HK-2 (cell line): Measurements from ENCODE around the gene RSL24D1.
A peak's percentile ranks its signal among the peaks of the same experiment; 100 is the strongest.

Experiments used
- DNase-seq: peaks from one replicate; pipeline ENCODE4 v3.0.0-alpha.2; 2018; ENCODE audit not compliant: unreplicated experiment

Gene RSL24D1

GRCh38 chr15:55196458-55197361, at the start of gene RSL24D1:
TSS of gene RSL24D1 (minus strand) at chr15:55196941. CDS start at chr15:55196890, 51 bp downstream.
- DNase-seq, result peak; percentile 90

- DNase-seq, result no peak
Observed at GRCh38 chr15:55245059-55245458, 48.3 kb upstream of the RSL24D1 start.

DNA sequence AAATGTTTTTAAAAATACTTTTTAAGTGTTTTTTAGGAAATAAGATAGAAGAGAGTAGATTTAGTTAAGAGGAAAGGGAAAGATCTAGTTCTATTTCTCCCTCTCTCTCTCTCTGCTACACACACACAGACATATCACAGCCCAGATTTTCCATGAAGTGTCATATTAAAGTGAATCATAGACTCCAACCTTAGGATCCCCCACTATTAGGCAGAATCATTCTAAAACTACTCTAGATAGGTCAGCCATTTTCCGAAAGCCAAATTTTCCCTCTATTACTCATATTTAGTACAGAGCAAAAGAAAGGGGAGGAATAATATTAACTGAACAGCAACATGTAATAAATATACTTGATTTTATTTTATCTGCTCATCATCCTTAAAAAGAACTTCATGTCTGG, 45.1 kb upstream of the RSL24D1 start:
- DNase-seq, result no peak

GRCh38 chr15:55241186-55241585, 44.4 kb upstream of the RSL24D1 start:
- no peak for DNase-seq

DNA sequence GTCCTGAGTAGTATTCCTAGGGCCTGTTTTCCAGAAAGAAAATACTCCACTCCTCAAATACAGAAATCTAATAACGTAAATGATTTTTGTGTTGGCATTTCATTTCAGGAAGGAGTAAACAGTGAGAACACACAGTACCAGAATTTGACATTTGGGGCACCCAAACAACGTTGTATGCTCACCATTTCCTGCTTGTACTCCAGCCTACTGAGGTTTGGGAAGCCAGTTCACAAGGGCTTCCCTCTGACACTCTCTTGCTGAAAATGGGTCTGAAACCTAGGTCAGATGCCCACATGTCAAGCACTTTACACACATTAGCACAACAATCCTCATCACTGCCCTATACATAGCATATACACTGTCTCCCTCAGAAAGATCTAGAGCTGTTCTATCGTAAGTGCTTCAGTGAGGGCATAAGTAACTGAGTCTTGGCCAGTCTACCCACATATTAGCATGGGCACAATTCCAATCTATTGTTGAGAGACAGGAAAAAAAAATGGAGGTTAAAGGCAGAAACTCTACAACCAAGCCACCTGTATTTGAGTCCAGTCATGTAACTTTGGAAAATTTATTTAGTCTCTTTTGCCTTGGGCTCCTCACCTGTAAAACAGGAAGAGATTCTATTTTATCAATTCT, 43.5 kb upstream of the RSL24D1 start:
- no peak for DNase-seq

GRCh38 chr15:55239440-55240124, 42.8 kb upstream of the RSL24D1 start:
- DNase-seq, result no peak

GRCh38 chr15:55238877-55239276, 42.1 kb upstream of the RSL24D1 start:
- no peak for DNase-seq

GRCh38 chr15:55237219-55238130, 40.7 kb upstream of the RSL24D1 start:
- no peak for DNase-seq

- no peak for DNase-seq
Observed at GRCh38 chr15:55235546-55236036, 38.9 kb upstream of the RSL24D1 start.

GRCh38 chr15:55234800-55235104, 38.0 kb upstream of the RSL24D1 start:
- DNase-seq, result no peak

DNA sequence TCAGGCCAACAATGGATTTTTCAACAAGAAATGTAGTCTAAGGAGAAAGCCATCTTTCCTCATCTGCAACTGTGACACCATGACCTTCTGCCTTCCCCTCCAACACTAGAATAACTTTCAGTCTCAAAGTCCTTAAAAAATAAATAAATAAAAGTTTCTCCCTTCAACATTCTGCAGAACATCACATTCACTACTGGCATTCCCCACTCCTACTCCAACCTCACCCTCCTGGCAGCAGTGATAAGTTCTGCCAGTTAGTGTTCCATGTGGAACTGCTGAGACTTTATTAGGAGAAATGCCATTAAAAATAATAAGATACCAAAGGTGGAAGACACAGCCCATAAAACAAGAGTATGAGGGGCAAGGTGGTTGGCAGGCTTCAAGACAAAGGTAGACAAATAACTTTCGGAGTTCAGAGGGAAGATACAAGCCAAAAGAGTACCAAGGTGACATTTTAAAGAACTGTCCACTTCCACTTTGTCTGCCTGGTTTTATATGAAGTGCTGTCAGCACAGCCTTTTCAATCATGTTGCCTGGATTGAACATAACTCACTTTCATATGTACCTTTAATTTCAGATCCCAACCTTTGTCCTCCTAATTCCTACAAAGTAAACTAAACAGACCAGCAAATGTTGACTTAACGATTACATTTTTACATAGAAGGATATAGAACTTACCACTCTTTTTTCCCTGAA, 37.5 kb upstream of the RSL24D1 start:
- no peak for DNase-seq

- no peak for DNase-seq
Observed at GRCh38 chr15:55231455-55231854, 34.7 kb upstream of the RSL24D1 start.

GRCh38 chr15:55230953-55231352, 34.2 kb upstream of the RSL24D1 start:
- no peak for DNase-seq

GRCh38 chr15:55230051-55230670, 33.4 kb upstream of the RSL24D1 start:
- DNase-seq, result no peak

DNA sequence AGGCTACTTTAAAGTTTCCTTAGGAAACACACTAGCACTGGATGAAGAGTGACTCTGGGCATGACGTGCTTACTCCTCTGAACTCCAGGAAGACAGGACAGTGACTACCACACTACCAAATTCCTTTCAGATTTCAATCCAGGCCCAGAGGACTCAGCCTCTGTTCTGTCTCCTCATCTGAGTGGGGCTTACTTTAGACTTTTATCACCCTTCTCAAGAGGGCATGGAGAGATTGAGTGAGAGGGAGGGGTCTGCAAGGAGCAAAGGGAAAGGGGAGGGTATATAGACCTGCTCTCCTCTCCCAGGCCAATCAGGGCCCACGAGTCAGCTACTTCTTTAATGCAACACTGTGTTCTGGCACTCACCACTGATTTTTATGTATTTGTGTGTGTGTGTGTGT, 29.4 kb upstream of the RSL24D1 start:
- DNase-seq, result no peak

DNA sequence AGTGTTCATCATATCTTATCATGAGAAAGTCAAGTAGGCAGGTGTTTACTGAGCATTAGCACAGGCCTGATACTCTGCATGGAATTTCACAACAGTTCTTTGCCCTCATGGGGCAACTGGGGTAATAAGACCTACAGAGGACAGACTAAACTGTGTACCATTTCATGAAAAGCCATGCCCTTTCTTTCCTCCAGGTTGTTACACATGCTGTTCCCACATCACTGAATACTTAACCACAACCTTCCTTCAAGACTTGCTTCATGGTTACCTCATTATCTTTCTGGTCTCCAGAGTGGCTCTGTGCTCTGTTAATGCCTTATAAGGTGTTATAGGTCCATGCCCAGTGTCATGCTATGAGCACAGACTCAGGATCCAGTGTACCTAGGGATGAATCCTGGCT, 28.2 kb upstream of the RSL24D1 start:
- DNase-seq, result no peak

- no peak for DNase-seq
Observed at GRCh38 chr15:55222588-55222987, 25.8 kb upstream of the RSL24D1 start.

- peak; percentile 44 for DNase-seq
Observed at GRCh38 chr15:55221090-55222011, 24.6 kb upstream of the RSL24D1 start.

- no peak for DNase-seq
Observed at GRCh38 chr15:55220606-55221005, 23.9 kb upstream of the RSL24D1 start.
